ENCODE results near the gene CTIF.
"Not testable (repeated sequence)": the region's sequence is repeated elsewhere in the genome, so short reads cannot be mapped to it uniquely, and the experiment has no call there.

CTIF gene

DNA sequence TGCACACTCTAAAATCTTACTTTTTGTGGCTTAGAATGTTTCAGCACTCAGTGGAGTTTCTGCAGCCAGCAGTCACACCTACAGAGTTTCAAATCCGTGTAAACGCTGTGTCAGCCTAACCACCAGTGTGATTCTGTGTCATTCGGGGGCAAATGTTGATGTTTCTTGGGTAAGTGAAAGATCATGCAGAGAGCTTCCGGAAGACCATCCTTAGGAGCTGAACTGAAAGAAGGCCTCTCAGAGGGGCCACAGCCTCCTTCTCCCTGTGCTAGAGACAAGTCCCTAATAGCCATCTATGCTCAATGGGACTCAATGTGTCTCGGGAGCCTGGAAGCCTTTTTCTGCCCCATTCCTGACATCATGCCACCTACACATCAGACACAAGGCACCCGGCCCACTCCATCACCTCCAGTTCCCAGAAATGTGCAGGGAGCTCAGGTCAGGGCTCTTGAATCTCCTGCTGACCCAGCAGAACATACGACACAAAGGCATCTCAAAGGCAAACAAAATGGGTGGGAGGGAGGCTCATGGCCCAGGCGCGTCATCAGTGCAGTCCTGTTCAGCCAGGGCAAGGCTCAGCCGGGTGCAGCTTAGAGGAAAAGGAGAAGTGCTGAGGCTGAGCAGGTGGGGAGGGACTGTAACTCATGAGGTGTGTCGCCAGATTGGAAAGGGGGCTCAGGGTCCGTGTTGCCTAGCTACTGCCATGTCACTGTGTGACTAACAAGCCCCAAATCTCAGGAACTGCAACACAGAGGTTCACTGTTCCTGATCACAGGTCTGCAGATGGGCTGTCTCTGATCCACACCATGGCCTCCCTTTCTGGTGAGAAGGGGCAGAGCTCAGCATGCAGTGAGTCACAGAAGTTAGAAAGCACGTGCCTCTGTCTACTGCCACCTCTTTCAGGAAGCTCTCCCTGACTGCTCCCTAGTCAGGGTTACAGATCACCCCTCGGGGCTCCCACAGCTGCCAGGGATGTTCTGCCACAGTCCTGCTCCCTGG is 329.9 kb downstream of the CTIF start:
- no peak for DNase-seq (ENCODE audit: low read depth)

DNA sequence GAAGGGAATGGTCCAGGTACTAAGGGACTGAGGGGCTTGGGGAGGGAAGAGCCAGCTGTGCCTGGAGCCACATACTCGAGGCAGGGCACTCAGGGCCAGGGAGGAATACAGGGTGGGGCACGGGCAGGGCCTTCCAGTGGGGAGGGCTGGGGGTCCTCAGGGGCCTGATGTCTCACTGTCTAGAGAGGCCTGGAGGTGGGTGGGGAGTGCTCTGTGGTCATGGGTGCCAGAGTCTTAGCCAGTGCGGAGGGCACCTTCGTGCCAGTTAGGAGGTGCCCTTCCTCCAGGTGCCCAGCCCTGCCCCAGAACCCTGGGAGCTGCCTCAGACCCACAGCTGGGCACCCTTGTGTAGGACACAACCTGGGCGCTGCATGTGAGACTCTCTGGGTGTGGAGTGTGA is 330.8 kb downstream of the CTIF start:
- DNase-seq (ENCODE audit: low read depth), result no peak

DNA sequence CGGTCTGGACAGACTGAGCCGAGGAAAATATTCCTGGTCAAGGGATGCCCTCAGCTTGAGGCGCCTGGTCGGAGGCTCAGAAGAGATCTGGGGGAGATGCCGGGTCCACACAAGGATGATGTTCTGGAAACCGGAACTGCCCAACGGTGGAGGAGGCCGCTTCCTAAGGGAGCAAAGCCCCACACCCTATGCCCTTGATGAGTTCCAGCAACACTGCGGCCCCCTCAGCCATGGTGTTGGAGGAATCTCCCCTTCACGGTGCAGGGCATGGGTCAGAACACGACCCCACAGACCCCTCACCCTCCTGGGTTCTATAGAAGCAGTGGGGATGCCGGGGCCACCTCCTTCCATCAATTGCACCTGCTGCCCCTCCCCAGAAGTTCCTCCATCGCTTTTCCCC is 332.1 kb downstream of the CTIF start:
- not testable (repeated sequence) for DNase-seq (ENCODE audit: low read depth)

DNA sequence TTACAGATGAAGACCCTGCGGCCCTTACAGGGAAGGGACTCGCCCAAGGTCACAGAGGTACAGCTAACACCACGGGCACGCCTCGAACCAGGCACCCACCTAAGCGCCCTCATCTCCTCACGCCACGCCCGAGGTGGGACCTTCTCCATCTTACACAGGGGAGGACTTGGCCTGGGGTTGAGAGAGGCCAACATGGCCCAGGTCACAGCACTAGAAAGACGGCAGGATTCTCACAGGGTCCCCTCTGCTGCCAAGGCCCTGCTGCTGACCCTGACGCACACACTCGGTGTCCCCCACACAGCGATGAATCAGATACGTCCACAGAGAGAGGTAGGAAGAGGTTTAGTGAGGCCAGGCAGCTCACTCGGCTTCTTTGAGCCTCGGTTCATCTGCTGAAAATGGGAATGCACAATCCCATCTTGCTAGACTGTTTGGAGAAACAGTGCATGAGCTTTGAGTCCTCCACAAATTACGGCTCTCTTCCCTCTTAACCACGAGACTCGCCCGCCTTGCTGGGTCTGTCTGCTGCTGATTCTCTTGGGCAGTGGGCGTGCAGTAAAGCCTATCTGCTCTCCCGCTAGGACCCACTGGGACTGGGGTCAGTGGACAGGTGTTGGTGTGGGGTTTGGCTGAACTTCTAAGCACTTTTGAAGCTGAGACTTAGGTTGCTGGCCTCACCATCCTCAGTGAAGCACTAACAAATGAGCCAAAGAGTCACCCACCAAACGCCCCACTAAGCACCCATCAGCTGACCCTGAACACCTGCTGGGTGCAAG is 332.7 kb downstream of the CTIF start:
- no peak for DNase-seq (ENCODE audit: low read depth)

DNA sequence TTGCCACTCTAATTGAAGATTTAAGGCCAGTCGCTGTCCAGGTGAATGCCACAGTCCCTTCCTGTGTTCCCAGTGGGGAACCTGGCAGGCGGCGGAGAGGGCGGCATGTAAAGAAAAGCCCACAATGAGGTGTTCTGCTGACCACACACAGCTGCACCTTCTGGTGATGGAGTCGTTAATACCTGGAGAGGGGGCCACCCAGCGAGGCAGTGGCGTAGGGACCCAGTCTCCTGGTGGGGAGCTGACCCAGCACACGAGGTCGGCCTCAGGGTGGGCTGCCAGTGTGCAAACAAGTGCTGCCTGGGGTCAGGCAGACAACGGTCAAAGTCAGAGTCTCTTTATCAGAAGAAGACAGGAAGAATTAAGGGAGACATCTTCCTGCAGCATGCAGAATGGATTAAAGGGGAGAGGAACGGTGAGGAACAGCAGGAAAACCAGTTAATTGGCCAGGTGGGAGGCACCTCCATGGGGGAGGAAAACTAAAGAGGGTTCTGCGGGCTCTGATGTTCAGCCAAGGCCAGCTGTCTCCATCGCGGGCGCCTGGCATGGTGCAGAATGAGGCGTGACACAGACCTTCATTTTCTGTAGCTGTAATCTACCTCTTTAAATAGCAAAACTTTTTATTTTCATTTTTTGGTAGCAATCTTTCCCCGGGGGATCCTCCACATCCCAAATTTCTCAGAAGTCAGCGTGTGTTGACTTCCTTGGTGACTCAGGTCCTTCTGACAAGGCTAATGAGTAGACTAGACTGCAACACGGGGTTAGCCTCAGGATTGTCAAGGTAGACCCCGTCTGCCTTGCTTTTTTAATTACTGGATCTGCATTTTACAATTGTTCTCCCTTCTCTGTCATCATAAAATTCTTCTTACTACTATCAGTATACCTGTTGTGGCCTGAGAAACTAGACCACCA is 333.7 kb downstream of the CTIF start:
- DNase-seq (ENCODE audit: low read depth), result peak; percentile 28

DNA sequence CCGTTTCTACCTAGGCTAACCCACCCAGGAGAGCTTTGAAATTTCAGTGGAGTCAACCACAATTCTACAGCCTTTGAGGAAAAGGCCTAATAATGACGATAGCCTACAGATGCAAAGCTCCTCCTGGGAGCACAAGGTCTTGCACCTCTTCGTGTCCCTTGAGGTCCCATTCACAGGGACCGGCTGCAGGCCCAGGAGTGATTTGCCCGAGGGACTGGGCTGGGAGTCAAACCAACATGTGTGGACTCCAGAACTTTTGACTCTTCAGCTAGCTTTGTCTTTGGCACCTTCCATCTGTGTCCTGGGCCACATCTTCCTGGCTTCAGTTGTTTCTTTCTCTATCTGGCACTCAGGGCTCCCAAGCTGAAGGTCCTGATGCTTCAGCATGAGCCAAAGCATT is 335.4 kb downstream of the CTIF start:
- DNase-seq (ENCODE audit: low read depth), result no peak

DNA sequence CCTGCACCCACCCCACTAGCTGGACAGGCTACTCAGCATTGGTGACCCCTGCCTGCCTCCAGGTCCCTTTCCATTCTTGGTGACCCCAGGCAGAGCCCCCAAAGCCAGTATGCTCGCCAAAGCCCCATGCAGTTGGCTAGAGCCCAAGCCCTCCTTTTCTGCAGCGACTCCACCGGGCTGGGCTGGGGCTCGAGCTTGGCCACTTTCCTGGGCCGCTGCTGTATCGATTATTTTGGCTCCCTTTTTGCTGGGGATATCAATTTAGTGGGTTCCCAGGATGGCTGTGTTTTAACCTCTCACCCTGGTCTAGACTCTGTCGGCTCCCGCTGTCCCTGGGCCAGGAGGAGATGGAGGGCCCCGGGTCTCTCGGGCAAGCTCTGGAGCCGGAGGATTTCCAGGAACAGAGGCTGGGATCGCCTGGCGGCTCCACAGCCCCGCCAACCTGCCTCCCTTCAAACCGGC is 335.9 kb downstream of the CTIF start:
- no peak for DNase-seq (ENCODE audit: low read depth)

DNA sequence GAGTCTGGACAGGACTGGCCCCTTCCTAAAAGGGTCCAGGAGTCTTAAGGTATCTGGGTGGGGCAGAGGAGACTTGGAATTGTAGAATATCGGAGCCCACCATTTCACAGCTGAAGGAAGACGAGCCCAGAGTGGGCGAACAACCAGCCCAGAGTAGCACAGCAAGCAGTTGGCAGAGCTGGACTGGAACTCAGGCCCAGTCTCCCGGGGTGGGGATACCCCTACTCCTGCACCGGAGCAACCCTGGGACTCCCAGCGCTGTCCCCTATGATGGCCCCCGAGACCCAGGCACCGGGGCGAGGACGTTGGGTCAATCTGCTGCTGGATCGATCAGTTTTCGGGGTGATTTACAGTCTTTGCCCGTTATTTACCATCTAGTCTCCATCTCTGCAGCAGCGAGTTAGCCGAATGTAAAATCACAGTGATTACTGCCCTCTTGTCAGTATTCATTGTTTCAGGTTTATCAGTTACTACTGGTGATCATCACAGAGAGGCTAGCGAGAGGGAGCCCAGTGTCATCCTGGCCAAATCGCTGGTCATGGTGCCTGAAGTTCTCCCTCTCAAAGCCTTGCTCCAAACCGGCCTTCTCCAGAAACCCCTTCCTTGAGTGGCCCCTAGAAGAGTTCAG is 336.6 kb downstream of the CTIF start:
- DNase-seq (ENCODE audit: low read depth), result no peak

DNA sequence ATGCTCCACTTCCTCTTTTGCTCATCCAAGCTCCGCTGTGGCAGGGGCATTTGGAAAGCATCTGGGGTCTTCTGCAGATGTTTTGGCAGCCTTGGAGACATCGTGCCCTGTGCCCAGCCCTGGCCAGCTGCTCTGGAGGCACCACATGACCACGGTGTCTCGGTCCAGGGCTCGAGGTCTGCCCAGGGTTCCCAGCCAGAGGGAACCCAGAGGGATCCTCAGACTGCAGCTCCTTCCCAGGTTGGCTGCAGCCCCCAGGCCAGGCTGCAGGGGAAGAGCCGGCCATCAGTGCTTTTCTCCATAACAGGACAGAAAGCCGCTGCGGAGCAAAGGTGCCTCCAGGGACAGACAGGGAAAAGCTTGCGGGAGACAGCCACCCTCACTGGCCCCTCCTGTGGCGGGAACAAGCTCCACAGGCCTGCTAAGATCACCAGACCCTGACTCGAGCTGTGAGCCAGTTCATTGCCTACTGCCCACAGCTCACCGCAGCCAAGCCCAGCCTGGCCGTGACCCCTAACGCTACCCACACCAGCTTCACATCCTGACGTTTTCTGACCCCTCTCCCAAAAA is 337.2 kb downstream of the CTIF start:
- DNase-seq (ENCODE audit: low read depth), result peak; percentile 27

DNA sequence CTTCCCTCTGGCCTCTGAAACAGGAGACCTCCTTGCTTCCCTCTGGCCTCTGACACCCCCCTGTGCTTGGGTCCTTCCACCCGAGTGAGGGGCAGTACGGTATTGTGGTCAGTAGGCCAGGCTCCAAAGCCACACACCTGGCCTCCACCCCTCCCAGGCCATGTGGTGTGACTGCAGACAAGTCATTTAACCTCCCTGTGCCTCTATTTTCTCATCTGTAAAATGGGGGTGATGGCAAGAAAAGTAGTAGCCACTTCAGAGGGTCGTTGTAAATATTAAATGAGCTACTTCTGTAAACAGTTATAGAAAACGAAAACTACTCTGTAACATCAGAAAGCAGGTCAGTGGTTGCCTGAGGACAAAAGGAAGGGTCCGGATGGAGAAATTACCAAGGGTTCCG is 337.8 kb downstream of the CTIF start:
- no peak for DNase-seq (ENCODE audit: low read depth)

DNA sequence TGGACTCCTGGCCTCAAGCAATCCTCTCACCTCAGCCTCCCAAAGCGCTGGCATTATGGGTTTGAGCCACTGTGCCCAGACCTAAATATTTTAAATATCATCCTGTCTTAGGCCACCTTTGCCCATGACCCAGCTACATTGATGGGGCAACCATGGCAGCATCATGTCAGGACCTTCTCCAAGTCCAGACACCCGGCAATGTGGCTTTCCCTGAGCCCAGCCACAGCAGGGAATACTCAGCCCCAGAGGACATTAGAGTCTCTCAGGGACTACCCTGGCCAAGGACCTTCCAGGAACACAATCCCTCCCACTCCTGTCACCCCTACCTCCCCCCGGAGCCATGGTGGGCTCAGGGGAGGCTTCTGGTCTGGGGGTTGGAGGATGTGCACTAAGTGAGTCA is 339.1 kb downstream of the CTIF start:
- DNase-seq (ENCODE audit: low read depth), result no peak

DNA sequence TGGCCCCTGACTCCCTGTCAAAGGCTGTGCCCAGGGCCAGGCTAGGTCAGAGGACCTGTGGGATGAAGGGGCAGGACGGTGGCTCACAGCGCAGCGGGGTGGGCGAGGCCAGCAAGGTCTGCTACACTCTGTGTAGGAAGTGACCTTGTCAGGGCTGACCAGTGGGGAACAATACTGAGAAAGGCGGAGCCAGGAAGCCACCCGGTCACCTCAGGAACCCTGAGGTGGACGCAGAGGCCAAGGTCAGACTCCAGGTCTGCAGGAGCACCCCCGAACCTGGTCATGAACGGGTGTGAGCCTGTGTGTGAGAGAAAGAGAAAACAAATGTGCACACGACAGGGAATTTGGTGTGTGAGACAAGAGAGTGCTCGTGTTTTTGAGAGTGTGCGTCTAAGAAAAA is 339.6 kb downstream of the CTIF start:
- DNase-seq (ENCODE audit: low read depth), result no peak

DNA sequence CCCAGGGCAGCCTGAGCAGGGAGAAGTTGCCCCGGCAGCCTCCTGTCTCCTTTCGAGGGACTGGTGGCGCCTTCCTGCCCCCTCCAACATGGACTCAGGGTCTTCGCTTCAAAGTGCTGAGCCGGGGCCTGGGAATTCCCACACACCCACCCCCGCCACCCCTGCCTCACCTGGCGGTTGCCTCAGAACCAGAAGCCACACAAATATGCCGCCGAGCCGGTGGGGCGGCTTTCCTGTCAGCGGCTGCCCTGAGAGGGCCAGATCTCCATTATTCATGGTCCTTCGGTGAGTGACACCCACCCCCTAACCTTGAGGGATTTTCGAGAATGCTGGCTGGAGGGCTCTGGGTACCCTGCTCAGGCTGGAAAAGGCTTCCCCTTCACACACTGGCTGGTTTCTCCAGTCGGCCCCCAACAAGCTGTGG is 340.2 kb downstream of the CTIF start:
- DNase-seq (ENCODE audit: low read depth), result no peak

DNA sequence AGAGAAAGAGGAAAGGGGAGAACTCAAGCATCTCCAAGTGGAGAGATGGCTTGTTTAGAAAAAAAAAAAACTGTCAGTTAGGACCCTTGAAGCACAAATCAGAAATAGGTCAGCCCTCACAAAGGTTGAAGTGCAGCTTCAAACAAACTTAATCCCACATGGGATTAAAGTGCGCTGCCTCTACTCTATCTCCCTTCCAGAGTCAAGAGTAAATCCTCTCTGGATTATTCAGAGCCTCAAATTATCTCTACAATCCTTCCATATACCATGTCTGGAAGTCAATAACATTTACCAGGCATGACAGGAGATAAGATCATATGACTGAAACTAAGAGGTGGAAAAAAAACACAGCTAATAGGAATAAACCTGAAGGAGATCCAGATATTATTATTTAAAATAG is 342.1 kb downstream of the CTIF start:
- DNase-seq (ENCODE audit: low read depth), result no peak

DNA sequence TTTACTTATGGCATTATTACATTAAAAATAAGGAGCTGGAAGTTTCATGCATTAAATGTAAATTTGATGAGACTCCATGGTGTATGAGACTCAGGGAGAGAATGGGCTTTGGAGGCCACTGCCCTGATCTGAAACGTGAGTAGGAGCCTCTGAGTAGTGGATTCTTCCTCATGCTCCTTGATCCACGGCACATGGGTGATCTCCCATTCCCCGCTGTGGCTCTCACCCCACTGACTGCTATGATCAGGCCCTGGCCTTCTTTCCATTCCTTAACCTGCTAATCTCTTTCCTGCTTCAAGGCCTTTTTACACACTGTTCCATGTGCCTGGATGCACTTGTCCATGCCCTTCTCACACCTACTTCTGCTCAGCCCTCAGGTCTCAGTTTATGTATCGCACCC is 343.5 kb downstream of the CTIF start:
- no peak for DNase-seq (ENCODE audit: low read depth)

DNA sequence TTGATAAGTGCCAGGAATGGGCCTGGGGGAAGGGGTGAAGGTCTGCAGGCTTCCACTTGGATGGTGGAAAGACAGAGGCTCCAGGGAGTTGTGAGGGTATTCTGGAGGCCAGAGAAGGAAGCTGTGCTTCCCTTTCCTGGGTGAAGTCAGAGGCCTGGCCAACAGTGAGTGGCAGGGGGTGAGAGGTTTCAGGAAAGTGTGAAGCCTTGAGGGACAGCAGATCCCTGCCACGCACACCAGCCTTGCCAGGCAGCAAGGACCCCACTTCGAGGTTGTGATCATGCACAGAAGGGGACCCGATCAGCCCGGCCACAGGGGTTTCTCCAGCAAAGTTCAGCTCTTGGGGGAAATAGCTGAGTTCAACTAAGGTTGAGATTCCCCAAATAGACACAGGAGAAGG is 345.5 kb downstream of the CTIF start:
- DNase-seq (ENCODE audit: low read depth), result no peak

DNA sequence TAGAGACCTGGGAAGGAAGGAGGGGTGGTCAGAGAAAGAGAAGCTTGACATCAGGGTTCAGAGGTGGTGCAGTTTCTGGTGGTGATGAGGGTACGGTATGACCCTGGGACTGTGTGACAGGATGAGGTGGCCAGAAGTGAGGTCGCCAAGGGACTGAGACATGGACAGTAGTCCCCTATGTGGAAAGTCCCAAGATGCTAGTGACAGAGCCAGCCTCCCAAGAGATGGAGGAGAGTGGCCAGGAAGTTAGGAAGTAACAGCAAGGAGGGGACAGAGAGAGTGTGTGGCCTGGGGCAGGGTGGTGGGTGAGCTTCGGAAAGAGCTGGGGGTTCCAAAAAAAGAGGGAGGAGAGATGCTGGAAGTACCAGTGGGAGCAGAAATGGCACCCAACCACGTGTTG is 345.9 kb downstream of the CTIF start:
- no peak for DNase-seq (ENCODE audit: low read depth)

DNA sequence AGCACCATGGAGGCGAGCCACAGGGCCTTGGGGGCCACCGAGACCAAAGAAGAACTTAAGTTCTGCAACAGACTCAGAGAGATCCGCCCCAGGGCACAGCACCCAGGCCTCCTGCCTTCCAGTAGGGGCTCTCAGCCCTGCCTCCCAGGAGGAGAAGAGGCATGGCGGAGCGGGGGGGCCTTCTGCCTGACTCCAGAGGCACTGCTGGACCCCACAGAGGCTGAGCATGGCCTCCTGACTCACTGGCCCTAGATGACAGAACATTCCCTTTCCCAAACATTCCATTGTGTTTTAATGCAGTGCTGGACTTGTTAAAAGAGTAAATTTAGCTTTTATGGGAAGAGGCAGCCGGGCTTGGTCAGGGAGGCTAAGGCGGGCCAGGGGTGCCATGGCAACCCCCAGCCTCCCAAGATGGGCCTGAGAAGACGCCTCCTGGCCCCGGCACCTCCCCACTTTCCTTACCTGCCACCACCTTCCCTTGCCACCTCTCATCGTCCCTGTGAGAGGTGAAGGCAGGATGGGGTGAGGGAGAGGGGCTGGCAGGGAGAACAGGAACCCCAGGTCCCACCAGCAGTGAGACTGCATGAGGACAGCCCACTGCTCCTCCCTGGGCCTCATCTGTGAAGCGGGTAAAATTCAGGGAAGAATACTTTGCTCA is 346.6 kb downstream of the CTIF start:
- no peak for DNase-seq (ENCODE audit: low read depth)

DNA sequence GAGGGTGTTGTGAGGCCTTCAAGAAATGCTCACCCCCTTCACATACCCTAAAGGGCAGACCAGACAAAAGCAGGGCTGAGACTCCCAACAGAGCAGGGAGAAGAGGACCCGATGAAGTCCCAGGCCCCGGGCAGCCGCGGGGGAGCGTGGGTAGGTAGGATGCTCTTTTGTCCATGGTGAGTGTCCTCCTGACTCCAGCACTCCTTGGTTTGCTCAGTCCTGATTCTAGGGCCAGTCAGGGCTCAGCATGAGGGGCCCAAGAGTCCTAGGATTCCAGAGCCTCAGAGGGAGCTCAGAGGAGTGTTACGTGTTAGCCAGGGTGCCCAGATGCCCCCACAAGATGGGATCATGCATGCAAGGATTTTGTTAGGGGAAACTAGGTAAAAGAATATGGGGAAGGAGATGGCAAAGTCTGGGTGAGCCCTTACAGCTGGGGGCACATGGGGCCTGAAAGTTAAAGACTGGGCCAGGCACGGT is 347.1 kb downstream of the CTIF start:
- no peak for DNase-seq (ENCODE audit: low read depth)

DNA sequence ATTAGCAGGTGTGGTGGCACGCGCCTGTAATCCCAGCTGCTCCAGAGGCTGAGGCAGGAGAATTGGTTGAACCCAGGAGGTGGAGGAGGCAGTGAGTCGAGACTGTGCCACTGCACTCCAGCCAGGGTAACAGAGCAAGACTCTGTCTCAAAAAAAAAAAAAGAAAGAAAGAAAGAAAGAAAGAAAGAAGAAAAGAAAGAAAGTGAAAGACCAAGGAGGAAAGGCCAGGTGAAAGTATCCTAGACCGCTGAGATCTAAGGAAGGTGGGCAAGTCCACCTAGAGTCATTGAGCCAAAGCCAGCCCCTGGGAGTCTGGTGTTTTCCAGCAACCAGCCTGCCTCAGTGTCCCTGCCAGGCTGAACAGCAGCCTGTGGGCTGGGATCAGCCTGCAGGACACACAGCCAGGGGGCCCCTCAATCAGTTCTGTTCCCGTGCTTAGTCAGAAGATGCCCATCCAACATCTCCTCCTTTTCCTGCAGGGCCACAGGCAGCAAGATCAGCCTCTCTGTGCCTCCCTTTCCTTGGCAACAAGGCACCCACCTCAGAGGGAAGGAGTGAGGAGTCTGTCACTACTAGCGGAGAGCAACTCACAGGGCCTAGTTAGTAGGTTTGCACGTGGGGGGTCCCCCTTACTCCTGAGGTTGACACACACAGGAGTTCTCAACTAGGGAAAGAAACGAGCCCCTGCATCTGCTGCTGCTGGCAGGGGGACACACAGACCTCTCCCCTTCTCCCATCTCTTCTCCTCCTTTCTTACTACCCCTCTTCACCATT is 347.9 kb downstream of the CTIF start:
- DNase-seq (ENCODE audit: low read depth), result no peak

Data from amniotic epithelial cell (primary cell).